Measurements from ENCODE around the gene FREM3. TPM values are rescaled to one million over a fixed set of nuclear protein-coding genes. Genes with fewer than 3 reads are reported as not detected.
"Not testable (repeated sequence)": the region's sequence is repeated elsewhere in the genome, so short reads cannot be mapped to it uniquely, and the experiment has no call there.

FREM3 gene
- total RNA-seq, 3 donors from 2014 or later, result not detected

DNA sequence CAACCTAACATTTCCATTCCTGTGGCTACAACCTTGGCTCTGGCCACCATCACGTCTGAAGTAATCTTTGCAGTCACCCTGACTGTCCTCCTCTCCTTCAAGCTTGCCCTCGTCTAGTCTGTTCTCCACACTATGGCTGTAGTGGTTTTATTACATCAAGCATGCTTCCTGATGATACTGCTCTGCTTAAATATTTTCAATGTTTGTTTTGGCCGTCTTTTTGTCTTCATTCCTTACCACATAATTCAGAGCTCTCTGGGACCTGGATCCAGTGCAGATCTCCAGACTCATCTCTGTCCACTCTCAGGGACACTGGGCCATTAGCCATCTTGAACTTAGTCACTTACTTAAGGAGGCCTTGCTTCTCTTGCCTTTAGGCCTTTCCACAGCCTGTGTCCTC is 27.7 kb upstream of the FREM3 start:
- DNase-seq, result no peak
- no peaks in the 10 kb centered on the region for H3K9me3 ChIP-seq
- H3K36me3 ChIP-seq (ENCODE audit: low read depth), result no peaks in the 10 kb centered on the region
- no peaks in the 10 kb centered on the region for H3K4me1 ChIP-seq (ENCODE audit: low read depth)
- no peak overlapping the region for H3K4me3 ChIP-seq
- intact Hi-C loops (cut with DNase I, micrococcal nuclease), result no loop called here
- ATAC-seq, result no peak
- TF ChIP-seq, protein P1, sequence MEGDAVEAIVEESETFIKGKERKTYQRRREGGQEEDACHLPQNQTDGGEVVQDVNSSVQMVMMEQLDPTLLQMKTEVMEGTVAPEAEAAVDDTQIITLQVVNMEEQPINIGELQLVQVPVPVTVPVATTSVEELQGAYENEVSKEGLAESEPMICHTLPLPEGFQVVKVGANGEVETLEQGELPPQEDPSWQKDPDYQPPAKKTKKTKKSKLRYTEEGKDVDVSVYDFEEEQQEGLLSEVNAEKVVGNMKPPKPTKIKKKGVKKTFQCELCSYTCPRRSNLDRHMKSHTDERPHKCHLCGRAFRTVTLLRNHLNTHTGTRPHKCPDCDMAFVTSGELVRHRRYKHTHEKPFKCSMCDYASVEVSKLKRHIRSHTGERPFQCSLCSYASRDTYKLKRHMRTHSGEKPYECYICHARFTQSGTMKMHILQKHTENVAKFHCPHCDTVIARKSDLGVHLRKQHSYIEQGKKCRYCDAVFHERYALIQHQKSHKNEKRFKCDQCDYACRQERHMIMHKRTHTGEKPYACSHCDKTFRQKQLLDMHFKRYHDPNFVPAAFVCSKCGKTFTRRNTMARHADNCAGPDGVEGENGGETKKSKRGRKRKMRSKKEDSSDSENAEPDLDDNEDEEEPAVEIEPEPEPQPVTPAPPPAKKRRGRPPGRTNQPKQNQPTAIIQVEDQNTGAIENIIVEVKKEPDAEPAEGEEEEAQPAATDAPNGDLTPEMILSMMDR (IDR thresholded peaks at IDR 0.05), result no peak

DNA sequence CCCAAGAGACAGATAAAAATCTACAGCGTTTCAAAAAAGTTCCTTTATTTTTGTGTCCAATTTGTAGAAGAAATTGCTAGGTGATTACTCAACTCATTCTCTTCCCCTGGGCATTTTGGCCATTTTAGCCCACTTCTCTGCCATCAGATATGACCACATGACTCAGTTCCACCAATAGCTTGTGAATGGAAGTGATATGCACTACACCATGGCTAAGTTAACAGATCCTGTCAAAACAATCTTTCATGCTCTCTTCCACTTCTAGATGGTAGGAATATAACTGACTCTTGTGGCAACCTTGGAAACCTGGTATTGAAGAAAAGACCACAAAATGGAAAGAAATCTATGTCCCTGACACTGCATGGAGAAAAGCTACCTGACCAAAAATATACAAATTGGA is 26.2 kb upstream of the FREM3 start:
- H3K9me3 ChIP-seq, result no peaks in the 10 kb centered on the region
- ATAC-seq (no peak), DNase-seq (no peak)
- TF ChIP-seq, protein P1 (IDR thresholded peaks at IDR 0.05), result no peak
- intact Hi-C loops (cut with DNase I, micrococcal nuclease), result no loop called here
- no peak overlapping the region for H3K4me3 ChIP-seq
- no peaks in the 10 kb centered on the region for H3K4me1 ChIP-seq (ENCODE audit: low read depth)
- H3K36me3 ChIP-seq (ENCODE audit: low read depth), result no peaks in the 10 kb centered on the region

GRCh38 chr4:143721317-143721716 is 20.8 kb upstream of the FREM3 start:
- ATAC-seq (no peak), DNase-seq (no peak)
- Histone ChIP-seq H3K9me3 (no peaks in the 10 kb centered on the region), H3K4me1 (ENCODE audit: low read depth) (no peaks in the 10 kb centered on the region), H3K4me3 (no peak overlapping the region), H3K36me3 (ENCODE audit: low read depth) (no peaks in the 10 kb centered on the region)
- TF ChIP-seq, protein P1 (IDR thresholded peaks at IDR 0.05), result no peak
- intact Hi-C loops (cut with DNase I, micrococcal nuclease), result no loop called here

GRCh38 chr4:143718748-143719147 is 18.3 kb upstream of the FREM3 start:
- intact Hi-C loops (cut with DNase I, micrococcal nuclease); DNase-seq; H3K4me3 ChIP-seq; H3K9me3 ChIP-seq; H3K36me3 ChIP-seq (ENCODE audit: low read depth); ATAC-seq; H3K4me1 ChIP-seq (ENCODE audit: low read depth): not testable (repeated sequence)

DNA sequence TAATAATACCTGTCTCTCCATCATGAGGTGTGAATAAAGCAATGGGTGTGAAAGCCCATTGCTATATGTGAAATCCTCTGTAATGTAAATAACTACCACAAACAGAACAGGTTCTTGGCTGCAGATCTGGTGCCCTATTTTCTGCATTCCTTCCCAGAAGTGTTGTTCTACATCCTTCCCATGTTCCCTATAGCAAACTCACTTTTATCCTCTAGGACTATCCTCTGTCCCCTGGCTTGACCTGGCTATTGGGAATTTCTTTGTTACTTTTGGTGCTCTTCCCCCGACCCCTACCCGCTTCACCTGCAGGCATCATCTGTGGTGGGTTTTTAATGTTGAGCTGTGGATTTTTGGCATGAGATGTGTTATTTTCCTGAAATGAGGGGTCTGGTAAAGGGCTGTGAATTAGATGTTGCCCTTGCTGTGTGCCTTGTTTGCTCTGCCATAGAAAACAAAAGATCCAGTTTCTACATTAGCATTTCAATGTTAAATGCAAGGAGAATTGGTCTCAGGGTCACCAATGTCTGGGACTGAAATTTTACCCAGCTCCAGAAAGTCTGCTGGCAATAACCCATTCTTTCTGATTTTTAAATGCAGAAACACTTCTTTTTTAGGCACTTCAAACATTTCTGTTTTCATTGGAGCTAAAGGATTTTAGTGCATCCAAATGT is 13.6 kb upstream of the FREM3 start:
- ATAC-seq, result no peak
- intact Hi-C loops (cut with DNase I, micrococcal nuclease), result no loop called here
- TF ChIP-seq, protein P1 (IDR thresholded peaks at IDR 0.05), result no peak
- no peak for DNase-seq
- Histone ChIP-seq H3K4me1 (ENCODE audit: low read depth) (no peaks in the 10 kb centered on the region), H3K4me3 (no peak overlapping the region), H3K36me3 (ENCODE audit: low read depth) (no peaks in the 10 kb centered on the region), H3K9me3 (no peaks in the 10 kb centered on the region)

GRCh38 chr4:143713553-143713952 is 13.1 kb upstream of the FREM3 start:
- no peak overlapping the region for H3K4me3 ChIP-seq
- no peak for ATAC-seq
- no peak for DNase-seq
- H3K36me3 ChIP-seq (ENCODE audit: low read depth), result no peaks in the 10 kb centered on the region
- intact Hi-C loops (cut with DNase I, micrococcal nuclease), result no loop called here
- TF ChIP-seq, protein P1 (IDR thresholded peaks at IDR 0.05), result no peak
- H3K9me3 ChIP-seq, result no peaks in the 10 kb centered on the region
- no peaks in the 10 kb centered on the region for H3K4me1 ChIP-seq (ENCODE audit: low read depth)
